HFF-Myc (cell line): ENCODE measurements around the gene LANCL3.

Experiments
- DNase-seq: peaks from one replicate; pipeline ENCODE4 v3.0.0-alpha.2; 2011; ENCODE audit warnings: low read depth; ENCODE audit errors: extremely low read depth
- H3K4me3 ChIP-seq: replicated peaks from 2 replicates; pipeline ENCODE4 v1.5.1; 2011; ENCODE audit warnings: low read depth, mild to moderate bottlenecking, control low read depth, low read length
- TF ChIP-seq, protein P1 (sequence below): IDR thresholded peaks from 2 replicates; pipeline ENCODE4 v1.5.1; 2012; ENCODE audit warnings: mild to moderate bottlenecking, low read depth, low read length, control low read depth; ENCODE audit errors: missing control alignments

Gene LANCL3

DNA sequence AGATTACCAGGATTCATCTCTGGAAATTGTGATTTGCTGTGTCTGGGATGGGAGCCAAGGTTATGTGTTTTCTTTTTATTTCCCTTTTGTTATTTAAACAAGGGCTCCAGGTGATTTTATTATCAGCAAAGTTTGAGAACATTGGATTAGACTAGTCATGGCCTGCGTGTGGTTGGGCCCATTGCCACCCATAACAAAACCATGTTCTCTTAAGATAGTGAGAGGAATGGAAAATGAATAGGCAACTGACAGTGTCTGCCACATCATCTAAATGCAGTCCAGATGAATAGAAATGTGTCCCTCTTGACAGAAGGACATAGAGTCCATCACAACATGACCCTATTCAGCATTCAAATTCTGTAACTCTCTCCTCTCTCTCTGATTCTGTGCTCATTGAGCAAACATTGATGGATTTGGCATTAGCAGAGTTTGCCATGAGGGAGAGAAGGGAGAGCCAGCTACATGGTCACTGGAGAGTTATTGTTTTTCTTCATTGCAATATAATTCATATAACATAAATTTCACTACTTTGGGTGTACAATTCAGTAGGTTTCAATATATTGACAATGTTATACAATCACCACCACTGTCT is 125.8 kb downstream of the LANCL3 start:
- no peak overlapping the region for H3K4me3 ChIP-seq
- no peak for DNase-seq
- TF ChIP-seq, protein P1, sequence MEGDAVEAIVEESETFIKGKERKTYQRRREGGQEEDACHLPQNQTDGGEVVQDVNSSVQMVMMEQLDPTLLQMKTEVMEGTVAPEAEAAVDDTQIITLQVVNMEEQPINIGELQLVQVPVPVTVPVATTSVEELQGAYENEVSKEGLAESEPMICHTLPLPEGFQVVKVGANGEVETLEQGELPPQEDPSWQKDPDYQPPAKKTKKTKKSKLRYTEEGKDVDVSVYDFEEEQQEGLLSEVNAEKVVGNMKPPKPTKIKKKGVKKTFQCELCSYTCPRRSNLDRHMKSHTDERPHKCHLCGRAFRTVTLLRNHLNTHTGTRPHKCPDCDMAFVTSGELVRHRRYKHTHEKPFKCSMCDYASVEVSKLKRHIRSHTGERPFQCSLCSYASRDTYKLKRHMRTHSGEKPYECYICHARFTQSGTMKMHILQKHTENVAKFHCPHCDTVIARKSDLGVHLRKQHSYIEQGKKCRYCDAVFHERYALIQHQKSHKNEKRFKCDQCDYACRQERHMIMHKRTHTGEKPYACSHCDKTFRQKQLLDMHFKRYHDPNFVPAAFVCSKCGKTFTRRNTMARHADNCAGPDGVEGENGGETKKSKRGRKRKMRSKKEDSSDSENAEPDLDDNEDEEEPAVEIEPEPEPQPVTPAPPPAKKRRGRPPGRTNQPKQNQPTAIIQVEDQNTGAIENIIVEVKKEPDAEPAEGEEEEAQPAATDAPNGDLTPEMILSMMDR = no peak

GRCh38 chrX:37701588-37701987 is 130.1 kb downstream of the LANCL3 start:
- no peak overlapping the region for H3K4me3 ChIP-seq
- no peak for DNase-seq

DNA sequence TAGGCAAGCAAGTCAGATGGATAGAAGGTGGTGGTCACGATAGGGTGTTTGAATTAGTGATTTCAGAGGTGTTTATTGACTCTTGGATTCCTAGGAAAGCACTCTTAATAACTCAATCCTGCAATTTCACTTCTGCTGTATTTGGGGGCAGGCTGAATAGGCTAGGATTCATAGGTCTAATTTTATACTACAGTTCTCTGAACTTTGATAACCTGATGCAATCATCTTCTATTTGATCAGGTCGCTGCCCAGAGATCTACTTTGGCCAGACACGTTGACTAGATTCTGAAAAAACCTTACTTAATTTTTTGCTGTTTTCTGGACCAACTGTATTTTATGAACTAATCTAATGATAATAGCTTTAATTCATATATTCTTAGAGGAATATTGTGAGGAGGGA is 140.5 kb downstream of the LANCL3 start:
- TF ChIP-seq, protein P1 = no peak
- no peak for DNase-seq
- no peak overlapping the region for H3K4me3 ChIP-seq

More at GRCh38 chrX:37701588-37701987, 130.1 kb downstream of the LANCL3 start:
- TF ChIP-seq, protein P1 = no peak

DNA sequence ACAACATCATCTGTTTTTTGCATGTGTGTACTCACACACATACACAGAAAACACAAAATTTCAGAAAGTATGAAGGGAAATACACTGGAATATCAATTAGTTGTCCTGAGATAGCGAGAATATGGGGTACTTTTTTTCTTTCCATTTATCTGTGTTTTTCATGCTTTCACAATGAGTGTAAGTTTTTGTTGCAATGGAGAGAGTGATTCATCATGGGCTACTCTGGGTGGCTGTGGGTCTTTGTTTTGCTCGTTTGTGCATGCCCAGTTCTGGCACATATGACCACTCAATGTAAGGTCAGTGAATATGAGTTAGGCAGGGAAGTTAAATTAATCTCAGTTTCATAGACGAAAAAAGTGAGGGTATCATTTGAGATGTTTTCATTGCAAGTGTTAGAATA is 141.0 kb downstream of the LANCL3 start:
- no peak for DNase-seq
- H3K4me3 ChIP-seq = no peak overlapping the region
- TF ChIP-seq, protein P1 = no peak

- no peak overlapping the region for H3K4me3 ChIP-seq
- TF ChIP-seq, protein P1 = no peak
These were observed 143.0 kb downstream of the LANCL3 start for GRCh38 chrX:37714479-37714878.

GRCh38 chrX:37716602-37717001 is 145.1 kb downstream of the LANCL3 start:
- no peak for DNase-seq
- H3K4me3 ChIP-seq = no peak overlapping the region
- TF ChIP-seq, protein P1 = no peak

More at GRCh38 chrX:37714479-37714878, 143.0 kb downstream of the LANCL3 start:
- DNase-seq = no peak

GRCh38 chrX:37717708-37718107 is 146.2 kb downstream of the LANCL3 start:
- DNase-seq = no peak
- H3K4me3 ChIP-seq = no peak overlapping the region
- TF ChIP-seq, protein P1 = no peak
